Immature natural killer cell (primary cell): Measurements from ENCODE around the gene SLC39A9. TPM values are rescaled to one million over a fixed set of nuclear protein-coding genes. Genes with fewer than 3 reads are reported as not detected.
"Not testable (repeated sequence)": the region's sequence is repeated elsewhere in the genome, so short reads cannot be mapped to it uniquely, and the experiment has no call there.

ENCODE experiments used
- DNase-seq, 3 donors: peaks; one replicate each; pipeline ENCODE4 v3.0.0; 2022; ENCODE audit warnings: mixed read lengths in 1 of 3
- H3K27ac Mint-ChIP-seq, 6 donors: one replicate each; pipeline ENCODE4 v1.8.0; 2020; ENCODE audit warnings: mixed read lengths in 6 of 6, mild to moderate bottlenecking in 5 of 6, inconsistent platforms in 4 of 6, moderate library complexity in 3 of 6
- H3K27me3 Mint-ChIP-seq, 3 donors: one replicate each; pipeline ENCODE4 v1.8.0; 2020 to 2021; ENCODE audit warnings: low read depth in 3 of 3, mild to moderate bottlenecking in 3 of 3, mixed read lengths in 3 of 3, moderate library complexity in 3 of 3, inconsistent platforms in 1 of 3
- H3K36me3 Mint-ChIP-seq, 3 donors: one replicate each; pipeline ENCODE4 v1.8.0; 2020; ENCODE audit warnings: mixed read lengths in 3 of 3, inconsistent platforms in 2 of 3, mild to moderate bottlenecking in 2 of 3
- H3K4me1 Mint-ChIP-seq, 2 donors: one replicate each; pipeline ENCODE4 v1.8.0; 2020; ENCODE audit warnings: inconsistent platforms in 2 of 2, mild to moderate bottlenecking in 2 of 2, mixed read lengths in 2 of 2, moderate library complexity in 1 of 2
- H3K4me3 Mint-ChIP-seq, 5 donors: one replicate each; pipeline ENCODE4 v1.8.0; 2020; ENCODE audit warnings: mild to moderate bottlenecking in 5 of 5, mixed read lengths in 5 of 5, inconsistent platforms in 3 of 5, moderate library complexity in 3 of 5
- H3K9me3 Mint-ChIP-seq, 6 donors: one replicate each; pipeline ENCODE4 v1.8.0; 2020; ENCODE audit warnings: mild to moderate bottlenecking in 6 of 6, mixed read lengths in 6 of 6, inconsistent platforms in 4 of 6, moderate library complexity in 3 of 6
- polyA plus RNA-seq, 3 donors: library from polyadenylated mRNA; unstranded; fragments of 300-500 nt; fragmentation: Illumina TruSeq; gene quantifications; one replicate each; pipeline ENCODE4 v1.2.3, GENCODE V29; 2021

SLC39A9 gene
- polyA plus RNA-seq, 3 donors from 2014 or later, result 14.2 to 23.9 (median 19.6) TPM

- Mint-ChIP-seq H3K4me1 (peaks cover 6 to 34% of the 10 kb centered on the region in 2 donors), H3K9me3 (no peaks in the 10 kb centered on the region), H3K27me3 (peaks cover 0 to 2% (median 0%) of the 10 kb centered on the region in 3 donors), H3K36me3 (peaks cover 0 to 4% (median 0%) of the 10 kb centered on the region in 3 donors), H3K27ac (no peak overlapping the region), H3K4me3 (no peak overlapping the region)
- no peak for DNase-seq
Measured at GRCh38 chr14:69408331-69408960, 10.0 kb downstream of the SLC39A9 start.

GRCh38 chr14:69413483-69413882, 15.0 kb downstream of the SLC39A9 start:
- Mint-ChIP-seq H3K4me1 (peaks cover 16 to 31% of the 10 kb centered on the region in 2 donors), H3K4me3 (no peak overlapping the region), H3K9me3 (no peaks in the 10 kb centered on the region), H3K27ac (no peak overlapping the region), H3K36me3 (peaks cover 0 to 3% (median 3%) of the 10 kb centered on the region in 3 donors), H3K27me3 (no peaks in the 10 kb centered on the region)
- DNase-seq, result no peak

DNA sequence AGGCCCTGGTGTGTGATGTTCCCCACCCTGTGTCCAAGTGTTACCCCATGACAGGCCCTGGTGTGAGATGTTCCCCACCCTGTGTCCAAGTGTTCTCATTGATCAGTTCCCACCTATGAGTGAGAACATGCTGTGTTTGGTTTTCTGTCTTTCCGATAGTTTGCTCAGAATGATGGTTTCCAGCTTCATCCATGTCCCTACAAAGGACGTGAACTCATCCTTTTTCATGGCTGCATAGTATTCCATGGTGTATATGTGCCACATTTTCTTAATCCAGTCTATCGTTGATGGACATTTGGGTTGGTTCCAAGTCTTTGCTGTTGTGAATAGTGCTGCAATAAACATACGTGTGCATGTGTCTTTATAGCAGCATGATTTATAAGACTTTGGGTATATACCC, 17.6 kb downstream of the SLC39A9 start:
- not testable (repeated sequence) for H3K4me3 Mint-ChIP-seq, H3K27ac Mint-ChIP-seq, DNase-seq, H3K27me3 Mint-ChIP-seq, H3K9me3 Mint-ChIP-seq, H3K36me3 Mint-ChIP-seq
- peaks cover 42 to 48% of the 10 kb centered on the region in 2 donors for H3K4me1 Mint-ChIP-seq

DNA sequence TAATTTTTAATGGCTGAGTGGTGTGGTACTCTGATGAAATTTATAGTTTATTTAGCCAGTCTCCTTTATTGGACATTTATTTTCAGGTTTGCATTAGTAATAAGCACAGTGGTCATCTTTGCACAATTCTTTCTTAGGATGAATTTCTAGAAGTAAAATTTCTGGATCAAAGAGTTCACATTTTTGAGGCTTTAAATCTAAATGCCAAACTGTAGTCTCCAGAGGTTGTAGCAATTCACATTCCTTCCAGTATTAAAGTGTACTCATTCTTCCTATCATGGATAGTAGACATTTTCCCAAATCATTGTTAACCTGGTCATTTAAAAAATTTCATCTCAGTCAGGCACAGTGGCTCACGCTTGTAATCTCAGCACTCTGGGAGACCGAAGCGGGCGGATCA, 24.8 kb downstream of the SLC39A9 start:
- Mint-ChIP-seq H3K36me3 (peaks cover 15 to 20% (median 20%) of the 10 kb centered on the region in 3 donors), H3K4me3 (no peak overlapping the region), H3K27ac (no peak overlapping the region), H3K4me1 (peaks cover 33 to 35% of the 10 kb centered on the region in 2 donors), H3K9me3 (no peaks in the 10 kb centered on the region), H3K27me3 (no peaks in the 10 kb centered on the region)
- no peak for DNase-seq

- H3K27me3 Mint-ChIP-seq, result no peaks in the 10 kb centered on the region
- DNase-seq, result no peak
- peaks cover 24 to 25% of the 10 kb centered on the region in 2 donors for H3K4me1 Mint-ChIP-seq
- H3K4me3 Mint-ChIP-seq, result no peak overlapping the region
- H3K27ac Mint-ChIP-seq, result peak overlapping the region in 1 of 6 donors; percentile 2
- H3K9me3 Mint-ChIP-seq, result no peaks in the 10 kb centered on the region
- peaks cover 15 to 31% (median 20%) of the 10 kb centered on the region in 3 donors for H3K36me3 Mint-ChIP-seq
Measured at GRCh38 chr14:69424149-69424923, 25.8 kb downstream of the SLC39A9 start.

- H3K4me1 Mint-ChIP-seq, result peaks cover 3 to 17% of the 10 kb centered on the region in 2 donors
- DNase-seq, result no peak
- H3K9me3 Mint-ChIP-seq, result no peaks in the 10 kb centered on the region
- H3K27me3 Mint-ChIP-seq, result peaks cover 0 to 1% (median 0%) of the 10 kb centered on the region in 3 donors
- H3K36me3 Mint-ChIP-seq, result peaks cover 18 to 36% (median 24%) of the 10 kb centered on the region in 3 donors
- H3K27ac Mint-ChIP-seq, result no peak overlapping the region
- H3K4me3 Mint-ChIP-seq, result no peak overlapping the region
Measured at GRCh38 chr14:69427596-69427995, 29.1 kb downstream of the SLC39A9 start.

- Mint-ChIP-seq H3K36me3 (peaks cover 18 to 36% (median 24%) of the 10 kb centered on the region in 3 donors), H3K27me3 (peaks cover 0 to 1% (median 0%) of the 10 kb centered on the region in 3 donors), H3K9me3 (no peaks in the 10 kb centered on the region), H3K4me3 (no peak overlapping the region), H3K27ac (peak overlapping the region in 2 of 6 donors; percentile 10 to 25), H3K4me1 (peaks cover 6 to 17% of the 10 kb centered on the region in 2 donors)
- DNase-seq, result no peak
Measured at GRCh38 chr14:69428289-69428998, 30.0 kb downstream of the SLC39A9 start.

- Mint-ChIP-seq H3K36me3 (peaks cover 18 to 36% (median 24%) of the 10 kb centered on the region in 3 donors), H3K4me1 (peaks cover 6 to 18% of the 10 kb centered on the region in 2 donors), H3K27me3 (peaks cover 0 to 1% (median 0%) of the 10 kb centered on the region in 3 donors), H3K27ac (no peak overlapping the region), H3K9me3 (no peaks in the 10 kb centered on the region), H3K4me3 (no peak overlapping the region)
- no peak for DNase-seq
Measured at GRCh38 chr14:69429643-69430042, 31.2 kb downstream of the SLC39A9 start.

DNA sequence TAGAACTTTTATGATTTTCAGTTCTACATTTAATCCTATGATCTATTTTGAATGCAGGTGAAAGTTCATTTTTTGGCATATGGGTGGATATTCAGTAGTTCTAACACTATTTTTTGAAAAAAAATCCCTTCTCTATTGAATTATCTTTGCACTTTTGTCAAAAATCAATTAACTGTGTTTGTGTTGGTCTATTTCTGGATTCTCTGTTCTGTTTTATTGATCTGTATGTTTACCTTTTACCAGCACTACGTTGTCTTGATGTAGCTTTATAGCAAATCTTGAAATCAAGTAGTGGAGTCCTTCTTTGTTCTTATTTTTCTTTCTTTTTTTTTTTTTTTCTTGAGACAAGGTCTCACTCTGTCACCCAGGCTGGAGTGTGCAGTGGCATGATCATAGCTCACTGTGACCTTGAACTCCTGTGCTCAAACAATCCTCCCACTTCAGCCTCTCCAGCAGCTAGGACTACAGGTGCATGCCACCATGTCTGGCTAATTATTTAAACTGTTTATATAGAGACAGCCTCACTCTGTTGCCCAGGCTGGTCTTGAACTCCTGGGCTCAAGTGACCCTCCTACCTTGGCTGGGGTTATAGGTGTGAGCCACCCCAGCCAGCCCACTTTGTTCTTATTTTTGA, 31.9 kb downstream of the SLC39A9 start:
- no peak for DNase-seq
- no peaks in the 10 kb centered on the region for H3K9me3 Mint-ChIP-seq
- no peak overlapping the region for H3K27ac Mint-ChIP-seq
- no peak overlapping the region for H3K4me3 Mint-ChIP-seq
- peaks cover 0 to 1% (median 0%) of the 10 kb centered on the region in 3 donors for H3K27me3 Mint-ChIP-seq
- H3K36me3 Mint-ChIP-seq, result peaks cover 11 to 29% (median 17%) of the 10 kb centered on the region in 3 donors
- peaks cover 12 to 21% of the 10 kb centered on the region in 2 donors for H3K4me1 Mint-ChIP-seq

DNA sequence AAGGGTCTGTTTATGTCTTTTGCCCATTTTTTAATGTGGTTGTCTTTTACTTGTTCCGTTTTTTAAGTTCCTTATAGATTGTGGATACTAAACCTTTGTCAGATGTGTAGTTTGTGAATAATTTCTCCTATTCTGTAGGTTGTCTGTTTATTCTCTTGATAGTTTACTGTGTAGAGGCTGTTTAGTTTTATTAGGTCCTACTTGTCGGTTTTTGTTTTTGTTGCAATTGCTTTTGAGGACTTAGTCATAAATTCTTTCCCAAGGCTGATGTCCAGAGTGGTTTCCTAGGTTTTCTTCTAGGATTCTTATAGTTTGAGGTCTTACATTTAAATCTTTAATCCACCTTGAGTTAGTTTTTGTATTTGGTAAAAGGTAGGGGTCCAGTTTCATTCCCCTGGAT, 33.9 kb downstream of the SLC39A9 start:
- no peak overlapping the region for H3K4me3 Mint-ChIP-seq
- peak overlapping the region in 1 of 6 donors; percentile 20 for H3K27ac Mint-ChIP-seq
- DNase-seq, result no peak
- H3K36me3 Mint-ChIP-seq, result peaks cover 7 to 22% (median 10%) of the 10 kb centered on the region in 3 donors
- H3K4me1 Mint-ChIP-seq, result peaks cover 12 to 30% of the 10 kb centered on the region in 2 donors
- no peaks in the 10 kb centered on the region for H3K9me3 Mint-ChIP-seq
- H3K27me3 Mint-ChIP-seq, result peaks cover 0 to 1% (median 0%) of the 10 kb centered on the region in 3 donors

DNA sequence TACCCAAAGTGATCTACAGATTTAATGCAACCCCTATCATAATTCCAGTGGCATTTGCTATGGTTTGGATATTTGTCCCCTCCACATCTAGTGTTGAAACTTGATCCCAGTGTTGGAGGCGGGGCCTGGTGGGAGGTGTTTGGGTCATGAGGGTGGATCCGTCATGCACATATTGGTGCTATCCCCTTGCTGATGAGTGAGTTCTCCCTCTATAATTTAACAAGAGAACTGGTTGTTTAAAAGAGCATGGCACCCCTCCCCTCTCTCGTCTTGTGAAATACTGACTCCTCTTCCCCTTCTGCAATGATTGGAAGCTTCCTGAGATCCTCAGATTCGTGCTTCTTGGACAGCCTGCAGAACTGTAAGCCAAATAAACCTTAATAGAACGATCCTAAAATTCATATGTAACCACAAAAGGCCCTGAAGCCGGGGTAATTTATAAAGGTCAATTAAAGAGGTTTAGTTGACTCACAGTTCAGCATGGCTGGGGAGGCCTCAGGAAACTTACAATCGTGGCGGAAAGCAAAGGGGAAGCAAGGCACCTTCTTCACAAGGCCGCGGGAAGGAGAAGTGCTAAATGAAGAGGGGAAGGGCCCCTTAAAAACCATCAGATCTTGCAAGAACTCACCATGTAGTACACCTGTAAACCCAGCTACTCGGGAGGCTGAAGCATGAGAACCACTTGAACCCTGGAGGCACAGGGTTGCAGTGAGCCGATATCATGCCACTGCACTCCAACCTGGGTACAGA, 41.2 kb downstream of the SLC39A9 start:
- peaks cover 0 to 2% (median 0%) of the 10 kb centered on the region in 3 donors for H3K27me3 Mint-ChIP-seq
- no peak overlapping the region for H3K4me3 Mint-ChIP-seq
- peaks cover 15 to 24% (median 15%) of the 10 kb centered on the region in 3 donors for H3K36me3 Mint-ChIP-seq
- H3K27ac Mint-ChIP-seq, result no peak overlapping the region
- H3K9me3 Mint-ChIP-seq, result no peaks in the 10 kb centered on the region
- H3K4me1 Mint-ChIP-seq, result peaks cover 6 to 16% of the 10 kb centered on the region in 2 donors
- DNase-seq, result no peak

DNA sequence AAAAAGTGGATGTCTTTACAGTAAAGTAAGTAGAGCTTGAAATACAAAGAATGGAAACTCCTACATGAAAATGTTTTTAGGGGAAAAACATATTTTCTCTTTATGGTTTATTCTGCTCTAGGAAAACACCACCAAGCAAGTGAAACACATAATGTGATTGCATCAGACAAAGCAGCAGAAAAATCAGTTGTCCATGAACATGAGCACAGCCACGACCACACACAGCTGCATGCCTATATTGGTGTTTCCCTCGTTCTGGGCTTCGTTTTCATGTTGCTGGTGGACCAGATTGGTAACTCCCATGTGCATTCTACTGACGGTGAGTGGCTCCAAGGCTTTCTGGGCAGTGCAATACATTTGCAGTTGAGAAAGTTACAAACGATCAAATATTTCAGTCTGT, 43.5 kb downstream of the SLC39A9 start:
- no peak for DNase-seq
- no peak overlapping the region for H3K27ac Mint-ChIP-seq
- peaks cover 15 to 32% (median 27%) of the 10 kb centered on the region in 3 donors for H3K36me3 Mint-ChIP-seq
- H3K27me3 Mint-ChIP-seq, result peaks cover 0 to 3% (median 0%) of the 10 kb centered on the region in 3 donors
- H3K4me1 Mint-ChIP-seq, result peaks cover 0 to 2% of the 10 kb centered on the region in 2 donors
- H3K4me3 Mint-ChIP-seq, result no peak overlapping the region
- H3K9me3 Mint-ChIP-seq, result no peaks in the 10 kb centered on the region
